ENCODE data around the gene CELF5. TPM values are rescaled to one million over a fixed set of nuclear protein-coding genes. Genes with fewer than 3 reads are reported as not detected.

CELF5 gene
- 0.17 TPM in 1 of 2 replicates, not detected in the other for total RNA-seq

DNA sequence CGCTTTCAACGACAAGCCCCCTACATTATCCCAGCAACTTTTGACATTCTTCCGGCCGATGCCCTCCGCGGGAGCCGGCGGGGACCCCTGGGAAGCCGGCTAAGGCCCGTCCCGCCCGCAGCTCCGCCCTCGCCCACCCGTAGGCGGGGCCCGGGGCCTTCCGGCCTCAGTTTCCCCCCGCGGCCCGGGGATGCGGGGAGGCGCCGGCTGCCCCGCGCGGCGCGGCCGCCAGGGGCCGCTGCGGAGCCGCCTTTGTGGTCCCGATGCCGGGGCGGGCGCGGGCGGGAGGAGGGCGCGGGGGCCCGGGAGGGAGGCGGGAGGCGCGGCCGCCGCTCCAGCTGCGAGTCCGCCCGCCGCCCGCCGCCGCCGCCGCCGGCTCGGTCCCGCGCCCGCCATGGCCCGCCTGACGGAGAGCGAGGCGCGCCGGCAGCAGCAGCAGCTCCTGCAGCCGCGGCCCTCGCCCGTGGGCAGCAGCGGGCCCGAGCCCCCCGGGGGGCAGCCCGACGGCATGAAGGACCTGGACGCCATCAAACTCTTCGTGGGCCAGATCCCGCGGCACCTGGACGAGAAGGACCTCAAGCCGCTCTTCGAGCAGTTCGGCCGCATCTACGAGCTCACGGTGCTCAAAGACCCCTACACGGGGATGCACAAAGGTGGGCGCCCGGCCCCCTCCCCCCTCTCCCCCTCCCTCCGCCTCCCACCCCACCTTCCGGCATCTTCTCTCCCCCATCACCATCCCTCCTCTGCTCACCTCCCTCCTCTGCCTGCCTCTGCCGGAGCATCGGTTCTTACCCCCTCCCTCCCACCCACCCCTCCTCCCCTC lies at the start of gene CELF5:
TSS of gene CELF5 (plus strand) at position 316 of the 823 bp plus-strand sequence. CDS start at position 395, 79 bp downstream.

DNA sequence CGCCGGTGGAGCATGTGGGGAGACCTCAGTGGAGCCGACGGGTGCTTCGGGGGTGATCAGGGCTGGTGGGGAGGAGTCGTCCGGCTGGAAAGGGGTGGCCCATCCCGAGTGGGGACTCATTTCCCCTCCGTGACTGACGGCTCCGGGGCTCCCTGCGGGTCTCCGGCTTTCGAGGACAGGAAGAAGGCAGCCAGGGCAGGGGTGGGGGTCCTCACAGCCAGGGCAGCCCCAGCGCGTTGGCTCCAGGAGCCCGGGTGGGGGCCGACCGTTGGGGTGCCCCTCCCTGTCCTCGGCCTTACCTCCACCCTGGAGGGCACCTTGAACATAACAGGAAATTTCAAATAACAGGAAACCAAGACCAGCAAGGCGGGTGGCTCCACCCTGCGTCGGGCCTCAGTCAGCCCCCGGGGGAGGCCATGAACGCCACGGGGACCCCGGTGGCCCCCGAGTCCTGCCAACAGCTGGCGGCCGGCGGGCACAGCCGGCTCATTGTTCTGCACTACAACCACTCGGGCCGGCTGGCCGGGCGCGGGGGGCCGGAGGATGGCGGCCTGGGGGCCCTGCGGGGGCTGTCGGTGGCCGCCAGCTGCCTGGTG lies 46.0 kb upstream of the CELF5 start, which contains the start of gene S1PR4:
TSS of gene S1PR4 (plus strand) at position 393 of the 596 bp plus-strand sequence. CDS start at position 417, 24 bp downstream.

GRCh38 chr19:3185461-3186159 lies 38.9 kb upstream of the CELF5 start, which contains the start of gene NCLN:
NCLN (plus strand) TSS chr19:3185930; CDS start chr19:3186031, 101 bp downstream.

Other genes starting within 250 kb of the CELF5 start
- gene TLE6, start 247.1 kb upstream of the CELF5 start, total RNA-seq: 0.87 and 1.5 TPM in 2 replicates
- 1.2 and 3.6 TPM in 2 replicates for gene TLE2, start 195.4 kb upstream of the CELF5 start, total RNA-seq
- 105 and 180 TPM in 2 replicates for gene TLE5, start 162.2 kb upstream of the CELF5 start, total RNA-seq
- 48.0 and 73.6 TPM in 2 replicates for gene GNA11, start 130.3 kb upstream of the CELF5 start, total RNA-seq
- under 0.01 and 0.17 TPM in 2 replicates for gene GNA15, start 88.6 kb upstream of the CELF5 start, total RNA-seq
- gene S1PR4, start 45.9 kb upstream of the CELF5 start, total RNA-seq: under 0.01 TPM in 1 of 2 replicates, not detected in the other
- 50.0 and 55.0 TPM in 2 replicates for gene NCLN, start 38.7 kb upstream of the CELF5 start, total RNA-seq
- gene NFIC, start 141.9 kb downstream of the CELF5 start, total RNA-seq: 93.5 and 113 TPM in 2 replicates